GM12865 (cell line): Measurements from ENCODE around the gene SESN3.
A peak's percentile ranks its signal among the peaks of the same experiment; 100 is the strongest.

Experiments used
- DNase-seq: peaks from one replicate; pipeline ENCODE4 v3.0.0; 2010; ENCODE audit warnings: low read depth
- H3K4me3 ChIP-seq: 2 replicates; pipeline ENCODE4 v1.5.1; 2011; ENCODE audit warnings: mild to moderate bottlenecking, low read depth, low read length, control low read depth
- CTCF ChIP-seq: IDR thresholded peaks from 2 replicates; pipeline ENCODE4 v1.5.1; 2011; ENCODE audit warnings: low read length, control low read depth, low read depth, inconsistent platforms; ENCODE audit not compliant: insufficient read depth; ENCODE audit errors: missing control alignments

SESN3 gene

GRCh38 chr11:95242845-95243605 lies 12.0 kb upstream of the SESN3 start:
- no peak overlapping the region for H3K4me3 ChIP-seq
- no peak for TF ChIP-seq CTCF
- no peak for DNase-seq

GRCh38 chr11:95242091-95242844 lies 11.3 kb upstream of the SESN3 start:
- DNase-seq: peak; percentile 11
- H3K4me3 ChIP-seq: no peak overlapping the region
- TF ChIP-seq CTCF: no peak

- no peak overlapping the region for H3K4me3 ChIP-seq
- no peak for TF ChIP-seq CTCF
- DNase-seq: peak; percentile 31
Measured at GRCh38 chr11:95241681-95242081, 10.7 kb upstream of the SESN3 start.

- no peak overlapping the region for H3K4me3 ChIP-seq
- no peak for DNase-seq
- TF ChIP-seq CTCF: no peak
Measured at GRCh38 chr11:95239871-95240649, 9.1 kb upstream of the SESN3 start.

GRCh38 chr11:95232666-95233065 lies 1.7 kb upstream of the SESN3 start:
- peak overlapping the region; percentile 55 for H3K4me3 ChIP-seq
- no peak for TF ChIP-seq CTCF
- DNase-seq: peak; percentile 36

- TF ChIP-seq CTCF: no peak
- peak overlapping the region; percentile 55 for H3K4me3 ChIP-seq
- DNase-seq: peak; percentile 72
Measured at GRCh38 chr11:95231881-95232605, 1.0 kb upstream of the SESN3 start.
